ENCODE measurements around the gene OBP2B. TPM values are rescaled to one million over a fixed set of nuclear protein-coding genes. Genes with fewer than 3 reads are reported as not detected.

The OBP2B gene
- polyA plus RNA-seq, 1 donor from 2014 or later, result not detected

- H3K4me3 ChIP-seq (ENCODE audit: low read length), result no peak overlapping the region
- H3K36me3 ChIP-seq (ENCODE audit: insufficient read depth, low read length), result no peaks in the 10 kb centered on the region
- no peaks in the 10 kb centered on the region for H3K9me3 ChIP-seq (ENCODE audit: low read length)
- H3K79me2 ChIP-seq (replicated peaks; ENCODE audit: insufficient read depth, low read length), result no peaks in the 10 kb centered on the region
- no peak overlapping the region for H3K27ac ChIP-seq (ENCODE audit: low read length)
- no peak overlapping the region for H3K4me2 ChIP-seq (ENCODE audit: low read length)
- no peaks in the 10 kb centered on the region for H3K9me2 ChIP-seq (ENCODE audit: insufficient read depth, low read length)
- TF ChIP-seq, protein P1, sequence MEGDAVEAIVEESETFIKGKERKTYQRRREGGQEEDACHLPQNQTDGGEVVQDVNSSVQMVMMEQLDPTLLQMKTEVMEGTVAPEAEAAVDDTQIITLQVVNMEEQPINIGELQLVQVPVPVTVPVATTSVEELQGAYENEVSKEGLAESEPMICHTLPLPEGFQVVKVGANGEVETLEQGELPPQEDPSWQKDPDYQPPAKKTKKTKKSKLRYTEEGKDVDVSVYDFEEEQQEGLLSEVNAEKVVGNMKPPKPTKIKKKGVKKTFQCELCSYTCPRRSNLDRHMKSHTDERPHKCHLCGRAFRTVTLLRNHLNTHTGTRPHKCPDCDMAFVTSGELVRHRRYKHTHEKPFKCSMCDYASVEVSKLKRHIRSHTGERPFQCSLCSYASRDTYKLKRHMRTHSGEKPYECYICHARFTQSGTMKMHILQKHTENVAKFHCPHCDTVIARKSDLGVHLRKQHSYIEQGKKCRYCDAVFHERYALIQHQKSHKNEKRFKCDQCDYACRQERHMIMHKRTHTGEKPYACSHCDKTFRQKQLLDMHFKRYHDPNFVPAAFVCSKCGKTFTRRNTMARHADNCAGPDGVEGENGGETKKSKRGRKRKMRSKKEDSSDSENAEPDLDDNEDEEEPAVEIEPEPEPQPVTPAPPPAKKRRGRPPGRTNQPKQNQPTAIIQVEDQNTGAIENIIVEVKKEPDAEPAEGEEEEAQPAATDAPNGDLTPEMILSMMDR (IDR thresholded peaks at IDR 0.05; ENCODE audit: poor library complexity, severe bottlenecking), result peak; percentile 33
- TF ChIP-seq SMC3 (conservative IDR thresholded peaks at IDR 0.05; ENCODE audit: poor library complexity), result no peak
- no peak overlapping the region for H2AFZ ChIP-seq (ENCODE audit: low read depth, low read length)
- no peaks in the 10 kb centered on the region for H4K20me1 ChIP-seq (ENCODE audit: insufficient read depth)
- no peaks in the 10 kb centered on the region for H3F3A ChIP-seq (ENCODE audit: insufficient read depth, low read length, poor library complexity, severe bottlenecking)
- H3K27me3 ChIP-seq (ENCODE audit: insufficient read depth, low read depth, low read length), result peaks cover 7% of the 10 kb centered on the region
- H3K9ac ChIP-seq (ENCODE audit: low read length), result no peak overlapping the region
Observed at GRCh38 chr9:133188006-133188842, 20.8 kb downstream of the OBP2B start.

DNA sequence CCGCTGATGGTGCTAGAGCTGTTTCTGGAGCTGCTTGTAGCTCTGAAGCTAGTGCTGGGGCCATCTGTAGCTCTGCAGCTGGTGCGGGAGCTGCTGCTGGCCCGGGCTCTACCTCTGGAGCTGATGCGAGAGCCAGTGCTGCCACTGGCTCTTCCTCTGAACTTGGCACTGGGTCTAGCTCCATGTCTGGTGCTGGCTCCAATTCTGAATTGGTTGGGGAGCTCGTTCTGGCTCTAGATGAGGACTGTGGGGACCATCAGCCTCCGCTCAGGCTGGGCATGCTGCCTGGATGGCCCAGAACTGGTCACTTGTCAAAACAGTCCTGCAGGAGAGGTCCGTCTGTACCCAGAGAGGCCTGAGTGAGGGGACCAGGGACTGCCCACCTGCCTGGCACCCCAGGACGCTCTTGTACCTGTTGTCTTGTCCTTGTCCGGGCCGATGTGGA, 21.5 kb downstream of the OBP2B start:
- no peaks in the 10 kb centered on the region for H3K36me3 ChIP-seq (ENCODE audit: insufficient read depth, low read length)
- no peak overlapping the region for H2AFZ ChIP-seq (ENCODE audit: low read depth, low read length)
- H3K4me3 ChIP-seq (ENCODE audit: low read length), result no peak overlapping the region
- no peak overlapping the region for H3K9ac ChIP-seq (ENCODE audit: low read length)
- peaks cover 7% of the 10 kb centered on the region for H3K27me3 ChIP-seq (ENCODE audit: insufficient read depth, low read depth, low read length)
- H3K4me2 ChIP-seq (ENCODE audit: low read length), result no peak overlapping the region
- no peaks in the 10 kb centered on the region for H4K20me1 ChIP-seq (ENCODE audit: insufficient read depth)
- no peaks in the 10 kb centered on the region for H3F3A ChIP-seq (ENCODE audit: insufficient read depth, low read length, poor library complexity, severe bottlenecking)
- no peaks in the 10 kb centered on the region for H3K79me2 ChIP-seq (replicated peaks; ENCODE audit: insufficient read depth, low read length)
- no peak overlapping the region for H3K27ac ChIP-seq (ENCODE audit: low read length)
- no peaks in the 10 kb centered on the region for H3K9me3 ChIP-seq (ENCODE audit: low read length)
- no peaks in the 10 kb centered on the region for H3K9me2 ChIP-seq (ENCODE audit: insufficient read depth, low read length)
- no peak for TF ChIP-seq POLR2AphosphoS5 (IDR thresholded peaks at IDR 0.05)
- no peak for TF ChIP-seq REST (IDR thresholded peaks at IDR 0.05; ENCODE audit: borderline replicate concordance)
- TF ChIP-seq RAD21 (conservative IDR thresholded peaks at IDR 0.05), result no peak
- TF ChIP-seq, protein P1 (IDR thresholded peaks at IDR 0.05; ENCODE audit: poor library complexity, severe bottlenecking), result no peak
- TF ChIP-seq EZH2 (IDR thresholded peaks at IDR 0.05; ENCODE audit: borderline replicate concordance, insufficient read depth, low read length, poor library complexity, severe bottlenecking), result no peak
- TF ChIP-seq EP300 (conservative IDR thresholded peaks at IDR 0.05; ENCODE audit: poor library complexity, severe bottlenecking), result no peak
- no peak for TF ChIP-seq MXI1 (conservative IDR thresholded peaks at IDR 0.05; ENCODE audit: poor library complexity, severe bottlenecking)
- no peak for TF ChIP-seq TAF1 (IDR thresholded peaks at IDR 0.05; ENCODE audit: low read depth)
- TF ChIP-seq SMC3 (conservative IDR thresholded peaks at IDR 0.05; ENCODE audit: poor library complexity), result no peak

Measured in neural cell (in vitro differentiated cells).